Heart left ventricle (tissue), 16 donors: ENCODE data around the gene PMF1. TPM values are rescaled to one million over a fixed set of nuclear protein-coding genes. Genes with fewer than 3 reads are reported as not detected.

Experiments
- ATAC-seq, 4 donors: fragments of 200-7000 bp; cut with Tn5 transposase; one replicate each; pipeline ENCODE4 v1.9.1; 2020 to 2022; ENCODE audit warnings: moderate library complexity in 4 of 4, mild to moderate bottlenecking in 3 of 4, moderate number of reproducible peaks in 1 of 4
- DNase-seq, 5 donors: peaks; one replicate each; pipeline ENCODE4 v3.0.0-alpha.2; 2020
- H3K27ac ChIP-seq, 12 donors: fragments of 200-600 bp; sonication (generic) in 4 of 12; one replicate each; pipeline versions ENCODE4 v1.5.0 to v1.8.0; 2016 to 2022; ENCODE audit warnings: mild to moderate bottlenecking in 2 of 12
- H3K27me3 ChIP-seq, 9 donors: fragments of 200-600 bp; sonication (generic) in 2 of 9; one replicate each; pipeline versions ENCODE4 v1.5.1 to v1.8.0; 2016 to 2022; ENCODE audit warnings: mild to moderate bottlenecking in 3 of 9
- H3K36me3 ChIP-seq, 9 donors: fragments of 200-600 bp; sonication (generic) in 2 of 9; one replicate each; pipeline versions ENCODE4 v1.5.0 to v1.8.0; 2018 to 2022; ENCODE audit warnings: mild to moderate bottlenecking in 2 of 9
- H3K4me1 ChIP-seq, 12 donors: fragments of 200-600 bp; sonication (generic) in 4 of 12; one replicate each; pipeline versions ENCODE4 v1.5.0 to v1.8.0; 2016 to 2022; ENCODE audit warnings: mild to moderate bottlenecking in 3 of 12
- H3K4me3 ChIP-seq, 12 donors: fragments of 200-600 bp; sonication (generic) in 4 of 12; one replicate each; pipeline versions ENCODE4 v1.5.0 to v1.8.0; 2017 to 2022; ENCODE audit warnings: mild to moderate bottlenecking in 9 of 12, moderate library complexity in 4 of 12
- H3K9me3 ChIP-seq, 12 donors: fragments of 200-600 bp; sonication (generic) in 4 of 12; one replicate each; pipeline versions ENCODE4 v1.5.0 to v1.8.0; 2016 to 2022; ENCODE audit warnings: mild to moderate bottlenecking in 1 of 12
- CTCF ChIP-seq, 12 donors: fragments of 200-600 bp; sonication (generic) in 4 of 12; IDR thresholded peaks; one replicate each; pipeline versions ENCODE4 v1.5.0 to v1.8.0; 2018 to 2022; ENCODE audit warnings: antibody characterized with exemption in 12 of 12, mild to moderate bottlenecking in 5 of 12
- POLR2A ChIP-seq, 2 donors: fragments of 450-650 bp; IDR thresholded peaks; one replicate each; pipeline ENCODE4 v1.6.1; 2017; ENCODE audit warnings: antibody characterized with exemption in 2 of 2, mild to moderate bottlenecking in 2 of 2, moderate library complexity in 2 of 2
- WGBS, 4 donors: extraction: QIAGEN DNeasy Blood & Tissue Kit in 2 of 4; methylation state at CpG; one replicate each; pipeline versions ENCODE4 v1.1.5 to v1.1.7; 2013 to 2018; 5-methylcytosine and 5-hydroxymethylcytosine counted together
- intact Hi-C, 10 donors: fragments of 100-400 bp; cut with DNase I; formaldehyde crosslinking; loops; one replicate each; pipeline versions ENCODE4 v1.11.1 to v1.14.2; 2022
- polyA plus RNA-seq, 2 donors: library from polyadenylated mRNA; stranded (reverse); fragments of 200-250 nt; gene quantifications; one replicate each; pipeline ENCODE4 v1.2.3, GENCODE V29; 2013
- total RNA-seq, 9 donors: library from RNA; depleted of rRNA in 2 of 9; stranded (reverse); fragments of >200 nt in 2 of 9; fragmentation: NEBNext Ultra II Directional in 3 of 9; extraction: Animal tissue kit (Norgen Biotek cat#: 25700) in 3 of 9; gene quantifications; one replicate each; pipeline versions ENCODE4 v1.1.0 to v1.2.4, GENCODE V29; 2016 to 2023
- donor health status: ischemic (EF 13 %, LVEDD 7.1; RV severe dilation, severe dysfunction).
- donor health status: healthy with polysubstance abuse.
- donor health status: DM: no; HTN: yes; CAD: no.
- donor health status: DM: no; HTN: no; CAD: no.
- donor health status: ischemic (EF 25% LVEDD 6.9; RV normal size, moderate dysfunction).
- donor health status: ischemic (EF 25% LVEDD 5.7; RV mildly dilated, moderate dysfunction).
- donor health status: healthy.
- donor health status: DM: yes; HTN: yes; CAD: no.
- donor health status: ischemic (EF 35%, LVEDD 5.7; RV mildly dilated, moderate dysfunction).
- donor health status: nonischemic (EF 11% LVEDD 7.7; RV severe dilation, severe dysfunction).
- donor health status: DM: yes; HTN: yes; CAD: no.
- donor health status: PGD.
- donor health status: ischemic (EF 29% LVEDD 5.4; RV normal size, mild dysfunction).
- donor health status: nonischemic (EF 23%, LVEDD 6.1; RV moderate dilation, normal function).

PMF1 gene
- total and polyA plus RNA-seq, 11 donors, result 57.8 to 122 (median 68.2) TPM

- WGBS, 4 donors, result 76 to 95% (median 90%) methylated on average over 4 to 5 of the region's 5 CpGs
- intact Hi-C loops, result loop anchor here in 1 of 10 donors (10.0 kb wide), 1 partner anchor 65 kb away; no protein-coding TSS in a partner anchor
- no peak for TF ChIP-seq POLR2A (IDR thresholded peaks at IDR 0.05)
- TF ChIP-seq CTCF (IDR thresholded peaks at IDR 0.05), result no peak
- H3K27ac ChIP-seq, result no peak overlapping the region
- H3K9me3 ChIP-seq, result no peaks in the 10 kb centered on the region
- H3K4me3 ChIP-seq, result no peak overlapping the region
- peaks cover 0 to 17% (median 14%) of the 10 kb centered on the region in 9 donors for H3K27me3 ChIP-seq
- peaks cover 2 to 59% (median 55%) of the 10 kb centered on the region in 9 donors for H3K36me3 ChIP-seq
- peaks cover 3 to 64% (median 38%) of the 10 kb centered on the region in 12 donors for H3K4me1 ChIP-seq
- DNase-seq (no peak), ATAC-seq (no peak)
Observed at GRCh38 chr1:156249593-156249992, 36.8 kb downstream of the PMF1 start.

GRCh38 chr1:156251527-156251926 is 38.7 kb downstream of the PMF1 start:
- H3K27me3 ChIP-seq, result no peaks in the 10 kb centered on the region
- 27 to 32% (median 28%) methylated on average over 3 of the region's 3 CpGs for WGBS, 4 donors
- no peaks in the 10 kb centered on the region for H3K9me3 ChIP-seq
- TF ChIP-seq CTCF (IDR thresholded peaks at IDR 0.05), result no peak
- no peak for TF ChIP-seq POLR2A (IDR thresholded peaks at IDR 0.05)
- H3K4me3 ChIP-seq, result no peak overlapping the region
- peak; percentile 10 to 75 (median 23) for ATAC-seq
- H3K36me3 ChIP-seq, result peaks cover 2 to 79% (median 71%) of the 10 kb centered on the region in 9 donors
- peak in 4 of 5 donors; percentile 41 to 51 (median 47) for DNase-seq
- peaks cover 0 to 49% (median 26%) of the 10 kb centered on the region in 12 donors for H3K4me1 ChIP-seq
- peak overlapping the region in 6 of 12 donors; percentile 25 to 54 (median 45) for H3K27ac ChIP-seq
- intact Hi-C loops, result loop anchor here in 1 of 10 donors (10.0 kb wide), 1 partner anchor 63 kb away; no protein-coding TSS in a partner anchor

GRCh38 chr1:156253634-156254033 is 40.8 kb downstream of the PMF1 start:
- TF ChIP-seq POLR2A (IDR thresholded peaks at IDR 0.05) (no peak), CTCF (IDR thresholded peaks at IDR 0.05) (no peak)
- no peaks in the 10 kb centered on the region for H3K9me3 ChIP-seq
- no peak overlapping the region for H3K27ac ChIP-seq
- H3K27me3 ChIP-seq, result no peaks in the 10 kb centered on the region
- H3K4me3 ChIP-seq, result no peak overlapping the region
- H3K36me3 ChIP-seq, result peaks cover 2 to 100% (median 92%) of the 10 kb centered on the region in 9 donors
- no peak for DNase-seq
- WGBS, 4 donors, result 87 to 97% (median 90%) methylated on average over 3 of the region's 3 CpGs
- intact Hi-C loops, result loop anchor here in 1 of 10 donors (10.0 kb wide), 1 partner anchor 61 kb away; no protein-coding TSS in a partner anchor
- ATAC-seq, result no peak
- peaks cover 0 to 30% (median 12%) of the 10 kb centered on the region in 12 donors for H3K4me1 ChIP-seq

- no peak for DNase-seq
- Histone ChIP-seq H3K4me1 (no peaks in the 10 kb centered on the region), H3K27me3 (no peaks in the 10 kb centered on the region), H3K9me3 (no peaks in the 10 kb centered on the region), H3K4me3 (no peak overlapping the region), H3K36me3 (peaks cover 2 to 100% (median 95%) of the 10 kb centered on the region in 9 donors), H3K27ac (no peak overlapping the region)
- intact Hi-C loops, result loop anchor here in 1 of 10 donors (10.0 kb wide), 1 partner anchor 57 kb away; no protein-coding TSS in a partner anchor
- TF ChIP-seq POLR2A (IDR thresholded peaks at IDR 0.05), result no peak
- TF ChIP-seq CTCF (IDR thresholded peaks at IDR 0.05), result no peak
- WGBS, 4 donors, result 88 to 97% (median 90%) methylated on average over 2 of the region's 2 CpGs
- ATAC-seq, result no peak
Observed at GRCh38 chr1:156257711-156258110, 44.9 kb downstream of the PMF1 start.
